Fibroblast of the aortic adventitia (primary cell): Measurements from ENCODE around the gene RSBN1. TPM values are rescaled to one million over a fixed set of nuclear protein-coding genes. Genes with fewer than 3 reads are reported as not detected.
"Not testable (repeated sequence)": the region's sequence is repeated elsewhere in the genome, so short reads cannot be mapped to it uniquely, and the experiment has no call there.

ENCODE experiments used
- DNase-seq: peaks from one replicate; pipeline ENCODE4 v3.0.0-alpha.2; 2010; ENCODE audit warnings: low read depth
- H3K4me3 ChIP-seq: 2 replicates; pipeline ENCODE4 v1.5.1; 2011; ENCODE audit warnings: low read depth, mild to moderate bottlenecking, control low read depth, low read length, moderate library complexity
- CTCF ChIP-seq: IDR thresholded peaks from 2 replicates; pipeline ENCODE4 v1.5.1; 2011; ENCODE audit warnings: mild to moderate bottlenecking, low read length, control low read depth, inconsistent platforms; ENCODE audit not compliant: insufficient read depth
- total RNA-seq: library from RNA; depleted of rRNA; stranded (reverse); fragments of >200 nt; gene quantifications from 2 replicates; pipeline ENCODE4 v1.2.3, GENCODE V29; 2012; ENCODE audit warnings: low replicate concordance

RSBN1 gene
- total RNA-seq, 1 donor: 9.2 TPM

- no peak overlapping the region for H3K4me3 ChIP-seq
- no peak for DNase-seq
- no peak for TF ChIP-seq CTCF
Observed at GRCh38 chr1:113721010-113721409, 91.3 kb downstream of the RSBN1 start.

- DNase-seq, H3K4me3 ChIP-seq: not testable (repeated sequence)
Observed at GRCh38 chr1:113718621-113719020, 93.7 kb downstream of the RSBN1 start.

- H3K4me3 ChIP-seq, DNase-seq: not testable (repeated sequence)
Observed at GRCh38 chr1:113717506-113717905, 94.8 kb downstream of the RSBN1 start.

- TF ChIP-seq CTCF: no peak
- DNase-seq: peak; percentile 6
- H3K4me3 ChIP-seq: no peak overlapping the region
Observed at GRCh38 chr1:113714606-113715269, 97.5 kb downstream of the RSBN1 start.

Other genes with a start within 250 kb of the RSBN1 start
- gene PHTF1, start 53.0 kb downstream of the RSBN1 start, total RNA-seq: 36.3 and 59.4 TPM in 2 replicates
- 0.99 and 1.6 TPM in 2 replicates for gene PTPN22, start 59.2 kb upstream of the RSBN1 start, total RNA-seq
- 0.18 TPM in 1 of 2 replicates, not detected in the other for gene BCL2L15, start 75.1 kb upstream of the RSBN1 start, total RNA-seq
- gene AP4B1, start 92.3 kb upstream of the RSBN1 start, total RNA-seq: 10.9 and 15.4 TPM in 2 replicates
- 2.5 and 14.1 TPM in 2 replicates for gene DCLRE1B, start 92.8 kb upstream of the RSBN1 start, total RNA-seq
- gene HIPK1, start 116.8 kb upstream of the RSBN1 start, total RNA-seq: 17.2 and 38.2 TPM in 2 replicates
- 135 and 212 TPM in 2 replicates for gene OLFML3, start 167.0 kb upstream of the RSBN1 start, total RNA-seq